Thyroid gland (tissue), 4 donors: ENCODE data around the gene RASAL1.

Source experiments
- POLR2A ChIP-seq, 2 donors: fragments of 450-650 bp; IDR thresholded peaks; one replicate each; pipeline ENCODE4 v1.6.1; 2017; ENCODE audit warnings: antibody characterized with exemption in 2 of 2, mild to moderate bottlenecking in 2 of 2, moderate library complexity in 1 of 2
- TF ChIP-seq, protein P1 (sequence below), 6 experiments: fragments of 200-600 bp in 3 of 6; fragments of 450-650 bp in 3 of 6; sonication (generic) in 3 of 6; IDR thresholded peaks; one replicate each; pipeline ENCODE4 v1.5.1; 2016 to 2019; ENCODE audit warnings: antibody characterized with exemption in 6 of 6, mild to moderate bottlenecking in 2 of 6, inconsistent platforms in 1 of 6, moderate library complexity in 1 of 6

DNA sequence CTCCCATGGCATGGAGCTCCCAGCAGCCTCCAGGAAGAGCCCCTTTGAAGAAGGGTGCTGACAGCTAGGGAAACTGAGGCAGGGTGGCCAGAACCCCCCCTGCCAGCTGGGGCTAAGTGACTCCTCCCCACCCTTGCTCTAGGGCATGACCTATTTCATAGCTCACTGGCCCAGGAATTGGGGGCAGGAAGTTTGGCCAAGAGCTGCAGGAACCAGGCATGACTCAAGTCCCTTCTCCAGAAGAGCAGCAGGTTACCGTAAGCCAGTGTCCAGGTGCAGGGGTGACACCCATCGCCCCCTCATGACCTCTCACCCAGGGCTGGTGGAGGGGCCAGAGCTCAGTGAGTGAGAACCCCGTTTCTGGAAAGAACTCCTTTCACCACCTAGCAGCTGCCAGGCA, 1.9 kb downstream of the RASAL1 start:
- TF ChIP-seq, protein P1, sequence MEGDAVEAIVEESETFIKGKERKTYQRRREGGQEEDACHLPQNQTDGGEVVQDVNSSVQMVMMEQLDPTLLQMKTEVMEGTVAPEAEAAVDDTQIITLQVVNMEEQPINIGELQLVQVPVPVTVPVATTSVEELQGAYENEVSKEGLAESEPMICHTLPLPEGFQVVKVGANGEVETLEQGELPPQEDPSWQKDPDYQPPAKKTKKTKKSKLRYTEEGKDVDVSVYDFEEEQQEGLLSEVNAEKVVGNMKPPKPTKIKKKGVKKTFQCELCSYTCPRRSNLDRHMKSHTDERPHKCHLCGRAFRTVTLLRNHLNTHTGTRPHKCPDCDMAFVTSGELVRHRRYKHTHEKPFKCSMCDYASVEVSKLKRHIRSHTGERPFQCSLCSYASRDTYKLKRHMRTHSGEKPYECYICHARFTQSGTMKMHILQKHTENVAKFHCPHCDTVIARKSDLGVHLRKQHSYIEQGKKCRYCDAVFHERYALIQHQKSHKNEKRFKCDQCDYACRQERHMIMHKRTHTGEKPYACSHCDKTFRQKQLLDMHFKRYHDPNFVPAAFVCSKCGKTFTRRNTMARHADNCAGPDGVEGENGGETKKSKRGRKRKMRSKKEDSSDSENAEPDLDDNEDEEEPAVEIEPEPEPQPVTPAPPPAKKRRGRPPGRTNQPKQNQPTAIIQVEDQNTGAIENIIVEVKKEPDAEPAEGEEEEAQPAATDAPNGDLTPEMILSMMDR (IDR thresholded peaks at IDR 0.05) = no peak
- no peak for TF ChIP-seq POLR2A (IDR thresholded peaks at IDR 0.05)
